Activated gamma-delta T cell (primary cell): Measurements from ENCODE around the gene TIGD1.
A peak's percentile ranks its signal among the peaks of the same experiment; 100 is the strongest.

ENCODE experiments used
- DNase-seq: peaks from one replicate; lab custom pipeline; 2025; lab: John Stamatoyannopoulos, UW

TIGD1 gene

DNA sequence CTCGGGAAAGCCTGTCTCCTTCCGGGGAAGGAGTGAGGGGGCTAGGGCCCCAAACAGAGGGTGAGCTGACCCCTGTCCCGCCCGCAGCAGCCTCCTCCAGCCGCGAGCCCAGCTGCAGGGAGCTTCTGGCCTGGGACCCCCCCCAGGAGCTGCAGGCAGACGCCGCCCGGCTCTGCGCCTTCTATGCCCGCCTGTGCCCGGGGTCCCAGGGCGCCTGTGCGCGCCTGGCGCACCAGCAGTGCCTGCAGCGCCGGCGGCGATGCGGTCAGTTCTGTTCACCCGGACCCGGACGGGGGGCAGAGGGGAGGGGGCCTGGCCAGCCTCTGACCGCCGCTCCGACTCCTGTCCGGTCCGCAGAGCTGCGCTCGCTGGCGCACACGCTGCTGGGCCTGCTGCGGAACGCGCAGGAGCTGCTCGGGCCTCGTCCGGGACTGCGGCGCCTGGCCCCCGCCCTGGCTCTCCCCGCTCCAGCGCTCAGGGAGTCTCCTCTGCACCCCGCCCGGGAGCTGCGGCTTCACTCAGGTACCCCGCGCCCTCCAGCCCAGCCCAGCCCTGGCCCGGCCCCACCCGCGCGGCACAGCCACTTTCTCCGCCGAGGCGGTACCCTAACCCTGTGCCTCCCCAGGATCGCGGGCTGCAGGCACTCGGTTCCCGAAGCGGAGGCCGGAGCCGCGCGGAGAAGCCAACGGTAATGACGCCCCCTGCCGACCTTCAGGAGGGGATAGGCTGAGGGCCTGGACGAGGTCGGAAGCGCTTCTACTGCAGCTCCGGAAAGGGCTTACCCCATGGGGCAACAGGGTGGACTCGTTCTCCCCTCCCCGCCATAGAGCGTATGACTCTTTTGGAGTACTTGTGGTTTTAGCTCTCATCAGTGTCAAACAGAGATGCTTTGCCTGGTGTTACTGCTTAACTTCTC, 26.4 kb downstream of the TIGD1 start:
- no peak for DNase-seq

DNA sequence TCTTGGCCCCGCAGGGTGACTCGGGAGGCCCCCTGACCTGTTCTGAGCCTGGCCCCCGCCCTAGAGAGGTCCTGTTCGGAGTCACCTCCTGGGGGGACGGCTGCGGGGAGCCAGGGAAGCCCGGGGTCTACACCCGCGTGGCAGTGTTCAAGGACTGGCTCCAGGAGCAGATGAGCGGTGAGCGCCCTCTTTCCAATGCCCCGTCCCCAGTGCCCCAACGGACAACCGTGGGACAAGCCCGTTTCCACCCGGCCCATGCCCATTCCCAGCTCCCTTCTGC, 27.0 kb downstream of the TIGD1 start:
- no peak for DNase-seq

DNA sequence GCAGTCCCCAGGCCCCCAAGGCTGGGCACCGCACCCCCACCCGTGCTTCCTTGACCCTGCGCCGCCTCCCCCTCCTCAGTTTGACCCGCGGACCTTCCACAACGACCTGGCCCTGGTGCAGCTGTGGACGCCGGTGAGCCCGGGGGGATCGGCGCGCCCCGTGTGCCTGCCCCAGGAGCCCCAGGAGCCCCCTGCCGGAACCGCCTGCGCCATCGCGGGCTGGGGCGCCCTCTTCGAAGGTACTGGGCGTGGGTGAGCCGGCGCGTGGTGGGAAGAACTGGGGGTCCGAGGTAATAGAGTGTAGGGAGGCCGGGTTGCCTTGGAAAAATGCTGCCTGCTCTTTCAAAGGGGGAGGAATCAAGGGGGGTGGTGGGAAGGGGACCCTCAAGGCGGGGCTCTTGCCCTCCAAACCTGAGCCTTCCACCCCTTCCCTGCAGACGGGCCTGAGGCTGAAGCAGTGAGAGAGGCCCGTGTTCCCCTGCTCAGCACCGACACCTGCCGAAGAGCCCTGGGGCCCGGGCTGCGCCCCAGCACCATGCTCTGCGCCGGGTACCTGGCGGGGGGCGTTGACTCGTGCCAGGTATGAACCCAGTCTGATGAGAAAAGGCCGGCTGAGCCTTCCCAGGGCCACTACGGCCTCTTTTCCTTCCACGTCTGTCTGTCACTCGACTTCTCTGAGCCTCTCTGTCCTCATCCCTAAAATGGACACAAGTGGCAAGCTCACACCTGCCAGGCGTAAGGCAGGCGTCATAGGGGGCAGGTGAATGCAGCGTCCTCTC, 27.5 kb downstream of the TIGD1 start:
- no peak for DNase-seq

DNA sequence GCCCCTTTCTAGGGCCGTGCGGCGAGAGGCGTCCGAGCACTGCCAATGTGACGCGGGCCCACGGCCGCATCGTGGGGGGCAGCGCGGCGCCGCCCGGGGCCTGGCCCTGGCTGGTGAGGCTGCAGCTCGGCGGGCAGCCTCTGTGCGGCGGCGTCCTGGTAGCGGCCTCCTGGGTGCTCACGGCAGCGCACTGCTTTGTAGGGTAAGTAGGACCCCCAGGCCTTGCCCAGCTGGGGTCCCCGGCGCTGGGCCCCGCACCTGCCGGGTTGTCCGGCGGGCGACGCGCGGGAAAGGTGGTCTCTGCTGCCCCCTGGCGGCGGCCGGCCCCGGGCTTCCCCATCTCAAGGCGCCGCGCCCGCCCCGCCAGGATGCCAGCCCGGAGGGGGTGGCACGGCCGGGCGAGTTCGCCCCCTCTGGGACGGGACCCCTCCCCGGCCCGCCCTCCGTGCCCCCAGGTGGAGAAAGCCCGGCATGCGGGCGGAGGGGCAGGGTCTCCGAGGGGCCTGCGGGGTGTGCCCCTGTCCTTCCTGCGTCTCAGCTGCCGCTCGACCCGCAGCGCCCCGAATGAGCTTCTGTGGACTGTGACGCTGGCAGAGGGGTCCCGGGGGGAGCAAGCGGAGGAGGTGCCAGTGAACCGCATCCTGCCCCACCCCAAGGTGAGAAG, 28.3 kb downstream of the TIGD1 start:
- DNase-seq, result peak; percentile 45

DNA sequence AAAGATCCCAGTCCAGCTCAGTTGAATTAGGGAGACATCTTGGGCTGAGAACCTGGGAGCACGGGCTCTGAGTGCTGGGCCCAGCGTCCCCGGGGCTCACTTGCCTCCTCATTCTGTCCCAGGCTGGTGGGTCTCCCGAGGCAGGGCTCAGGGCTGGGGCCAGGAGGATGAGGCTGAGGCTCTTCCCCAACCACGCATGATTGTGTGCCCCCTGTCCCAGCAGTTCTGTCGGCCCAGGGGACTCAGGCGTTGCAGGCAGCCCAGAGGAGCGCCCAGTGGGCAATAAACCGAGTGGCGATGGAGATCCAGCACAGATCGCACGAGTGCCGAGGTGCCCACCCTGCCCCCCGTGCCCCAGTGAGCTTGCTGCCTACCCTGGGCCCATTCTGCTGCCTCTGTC, 29.3 kb downstream of the TIGD1 start:
- DNase-seq, result no peak

DNA sequence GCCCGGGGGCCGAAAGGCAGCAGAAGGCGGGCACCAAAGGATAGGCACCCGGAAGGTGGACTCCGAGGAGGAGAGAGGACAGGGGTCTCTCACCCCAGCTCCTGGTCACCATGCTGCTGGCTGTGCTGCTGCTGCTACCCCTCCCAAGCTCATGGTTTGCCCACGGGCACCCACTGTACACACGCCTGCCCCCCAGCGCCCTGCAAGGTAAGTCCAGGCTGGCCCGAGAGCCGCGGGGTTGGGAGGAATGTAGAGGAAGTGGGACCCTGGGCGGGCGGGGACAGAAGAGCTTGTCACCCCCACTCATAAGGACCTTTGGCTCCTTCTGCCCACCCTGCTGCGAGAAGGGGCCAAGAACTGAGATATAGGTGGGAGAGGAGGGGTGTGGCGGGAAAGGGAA, 29.9 kb downstream of the TIGD1 start:
- DNase-seq, result no peak

DNA sequence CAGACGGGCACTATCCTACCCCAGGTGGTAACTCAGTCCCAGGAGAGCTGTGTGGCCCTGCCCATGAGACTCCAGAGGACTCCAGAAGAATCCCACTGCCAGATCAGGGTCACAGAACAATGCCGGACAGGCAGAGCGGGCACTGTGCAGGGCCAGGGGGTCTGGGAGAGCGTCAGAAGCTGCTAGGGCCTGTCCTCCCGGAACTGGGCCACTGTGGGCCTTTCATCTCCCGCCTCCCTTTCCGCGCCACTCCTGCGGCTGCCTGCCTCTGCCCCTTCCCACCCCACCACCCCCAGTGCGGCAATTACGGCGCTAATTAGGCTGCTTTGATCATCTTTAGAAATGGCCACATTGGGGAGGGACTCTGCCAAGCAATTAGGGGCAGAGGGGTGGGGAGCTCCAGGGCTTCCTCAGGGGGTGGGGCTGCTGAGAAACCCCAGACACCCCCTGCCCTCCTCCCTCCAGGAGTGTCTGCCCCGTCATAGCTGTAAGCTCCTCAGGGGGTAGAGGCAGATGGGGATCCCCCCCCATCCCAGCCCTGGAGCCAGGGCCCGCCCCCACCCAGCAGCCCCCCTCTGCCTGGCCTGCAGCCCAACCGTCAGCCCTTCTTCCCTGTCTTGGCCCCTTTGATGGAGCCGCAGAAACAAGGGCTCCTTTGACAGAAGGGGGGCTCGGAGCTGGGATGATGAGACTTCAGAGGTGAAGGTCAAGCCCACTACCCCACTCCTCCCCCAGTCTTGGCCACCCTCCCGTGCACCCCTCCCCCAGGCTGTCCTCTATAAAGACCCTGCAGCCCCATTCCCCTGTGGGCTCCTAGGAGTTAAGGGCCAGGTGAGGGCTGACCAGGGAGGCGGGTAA, 30.5 kb downstream of the TIGD1 start, which contains the start of gene PRSS56:
Gene PRSS56 (plus strand): TSS at position 808 of the 858 bp plus-strand sequence. CDS start 211 bp downstream, outside the sequence.
- DNase-seq, result no peak

DNA sequence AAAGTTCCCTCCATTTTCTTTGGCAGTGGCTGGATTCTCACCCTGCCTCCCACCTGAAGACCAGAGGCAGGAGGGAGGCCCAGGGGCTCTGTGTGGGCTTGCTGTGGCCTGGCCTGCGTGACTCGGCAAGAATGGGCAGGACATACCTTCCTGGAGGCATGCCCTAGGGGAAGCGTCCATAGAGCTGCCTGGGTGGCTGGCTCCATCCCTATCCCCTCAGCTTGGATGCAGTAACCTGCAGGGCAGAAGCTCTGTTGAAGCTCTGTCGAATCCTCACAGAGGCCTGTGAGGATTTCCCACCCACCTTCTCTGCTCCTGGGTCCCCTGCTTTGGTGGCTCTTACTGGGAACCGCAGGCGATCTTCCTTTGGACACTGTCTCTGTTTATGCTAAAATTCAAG, 31.5 kb downstream of the TIGD1 start:
- no peak for DNase-seq

DNA sequence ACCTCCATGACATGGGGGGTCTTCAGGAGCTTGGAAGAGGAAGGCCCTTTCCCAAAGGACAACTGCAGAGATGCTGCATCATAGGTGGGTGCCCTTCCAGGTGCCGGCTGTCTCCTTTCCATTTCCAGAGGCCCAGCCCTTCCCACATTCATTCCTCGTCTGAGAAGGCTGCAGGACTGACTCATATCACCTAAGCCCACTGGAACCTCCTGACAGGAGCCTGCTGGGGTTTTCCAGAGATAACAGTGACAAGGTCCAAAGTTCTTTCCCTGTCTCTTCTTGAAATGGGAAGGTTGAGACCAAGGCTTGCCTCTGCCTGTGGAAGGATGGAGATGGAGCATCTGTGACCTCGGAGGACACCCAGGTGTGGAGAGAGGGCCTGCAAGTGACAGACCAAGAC, 33.8 kb downstream of the TIGD1 start:
- DNase-seq, result no peak

DNA sequence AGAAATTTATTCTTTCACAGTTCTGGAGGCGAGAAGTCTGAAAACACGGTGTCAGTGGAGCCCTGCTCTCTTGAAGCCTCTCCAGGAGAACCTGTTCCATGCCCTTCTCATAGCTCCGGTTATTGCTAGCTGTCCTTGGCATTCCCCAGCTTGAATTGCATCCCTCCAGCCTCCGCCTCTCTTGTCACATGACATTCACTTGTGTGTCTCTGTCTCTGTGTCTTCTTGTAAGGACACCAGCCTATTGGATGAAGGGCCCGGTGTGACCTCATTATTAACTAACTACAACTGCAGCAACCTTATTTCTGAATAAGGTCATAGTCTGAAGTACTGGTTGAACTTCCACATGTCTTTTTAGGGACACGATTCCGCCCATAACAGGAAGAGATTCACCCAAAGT, 34.7 kb downstream of the TIGD1 start:
- DNase-seq, result no peak

DNA sequence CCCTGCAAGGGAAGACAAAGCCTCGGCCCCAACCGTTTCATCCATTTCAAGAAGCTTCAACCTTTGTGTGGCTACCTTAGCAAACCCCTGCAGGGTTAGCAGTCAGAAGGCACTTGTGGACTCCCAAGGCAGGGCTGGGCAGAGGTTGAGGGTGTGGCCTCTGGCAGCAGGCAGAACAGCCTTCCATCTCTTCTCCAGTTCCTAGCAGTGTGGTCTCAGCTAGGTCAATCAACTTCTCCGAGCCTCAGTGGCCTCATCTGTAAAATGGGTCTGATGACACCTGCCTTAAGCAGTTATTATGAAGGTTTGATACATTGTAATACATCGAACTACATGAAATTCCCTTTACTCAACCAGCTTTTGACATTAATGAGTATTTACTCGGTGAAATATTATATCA, 37.0 kb downstream of the TIGD1 start:
- DNase-seq, result no peak

DNA sequence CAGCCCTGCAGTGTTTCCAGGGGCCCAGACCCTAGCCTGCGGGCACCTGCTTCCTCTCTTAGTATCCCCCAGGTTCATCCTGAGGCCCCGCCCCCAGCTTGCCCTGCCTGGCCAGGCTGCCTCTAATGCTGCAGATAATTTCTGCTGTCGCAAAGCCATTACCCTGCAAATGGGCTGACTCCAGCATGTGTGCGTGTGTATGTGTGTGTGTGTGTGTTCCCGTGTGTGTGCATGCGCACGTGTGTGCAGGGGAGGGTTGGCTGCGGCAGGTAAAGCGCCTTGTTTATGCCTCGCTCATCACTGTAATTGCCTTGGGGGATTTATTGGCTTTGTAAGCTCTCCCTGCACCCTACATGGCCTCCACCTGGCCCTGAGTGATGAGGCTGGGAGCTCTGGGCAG, 37.8 kb downstream of the TIGD1 start:
- no peak for DNase-seq

DNA sequence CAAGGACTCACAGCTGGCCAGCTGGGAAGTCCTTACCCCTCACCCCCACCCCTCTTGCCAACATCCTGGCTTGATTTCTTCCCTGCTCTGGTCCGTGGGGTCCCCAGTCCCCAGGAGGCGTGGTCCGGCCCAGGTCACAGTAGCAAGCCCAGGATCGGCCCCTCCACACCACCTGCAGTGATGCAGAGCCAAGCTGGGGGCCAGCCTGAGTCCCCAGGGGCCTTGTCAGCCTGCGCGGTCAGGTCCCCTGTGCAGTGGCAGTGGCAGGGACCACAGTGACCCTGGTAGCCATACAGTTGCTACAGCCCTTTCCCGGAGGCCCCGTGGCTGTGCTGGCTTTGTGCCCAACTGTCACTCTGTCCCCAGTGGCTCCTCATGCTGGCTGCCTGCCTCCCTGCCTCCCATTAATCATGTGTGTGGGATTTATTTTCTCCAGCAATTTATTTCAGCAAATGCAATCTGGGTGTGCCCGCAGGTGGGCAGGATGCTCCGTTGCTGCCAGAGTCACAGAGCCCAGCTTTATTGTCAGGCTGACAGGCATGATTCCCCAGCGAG, 38.9 kb downstream of the TIGD1 start:
- no peak for DNase-seq

DNA sequence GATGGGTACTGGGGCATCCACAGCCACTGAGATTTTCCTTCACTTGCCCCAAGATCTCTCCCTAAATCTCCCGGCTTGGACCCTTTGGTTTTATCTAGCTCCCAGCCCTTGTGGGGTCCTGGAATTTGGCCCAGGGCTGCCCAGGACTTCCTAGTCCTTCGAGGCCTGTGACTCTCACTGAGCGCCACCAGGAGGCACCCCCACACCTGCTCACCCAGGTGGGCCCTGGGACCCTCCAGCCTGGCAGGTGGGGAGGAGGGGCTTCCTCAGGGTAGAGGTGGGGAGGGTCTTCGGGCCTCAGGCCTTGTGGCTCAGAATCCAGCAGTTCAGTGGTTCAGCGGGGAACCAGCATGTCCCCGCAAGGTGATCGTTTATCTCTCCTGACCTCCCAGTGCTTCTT, 42.1 kb downstream of the TIGD1 start:
- DNase-seq, result no peak

DNA sequence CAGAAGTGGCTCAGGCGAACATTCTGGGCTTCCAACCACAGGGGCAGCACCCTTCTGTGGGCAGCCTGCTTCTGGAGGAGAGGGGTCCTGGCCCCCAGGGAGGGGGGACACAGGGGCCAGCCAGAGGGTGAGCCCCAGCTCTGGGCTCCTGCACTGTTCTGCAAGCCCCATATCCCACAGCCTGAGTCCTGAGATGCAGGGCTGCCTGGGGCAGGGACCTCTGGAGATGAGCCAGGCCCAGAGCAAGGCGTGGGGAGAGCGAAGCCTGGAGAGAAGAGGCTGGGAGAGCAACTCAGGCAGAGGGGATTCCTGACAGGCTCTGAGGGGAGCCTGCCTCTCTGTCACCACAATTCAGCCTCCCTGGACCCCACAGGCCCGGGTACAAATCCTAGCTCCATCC, 43.6 kb downstream of the TIGD1 start:
- no peak for DNase-seq

DNA sequence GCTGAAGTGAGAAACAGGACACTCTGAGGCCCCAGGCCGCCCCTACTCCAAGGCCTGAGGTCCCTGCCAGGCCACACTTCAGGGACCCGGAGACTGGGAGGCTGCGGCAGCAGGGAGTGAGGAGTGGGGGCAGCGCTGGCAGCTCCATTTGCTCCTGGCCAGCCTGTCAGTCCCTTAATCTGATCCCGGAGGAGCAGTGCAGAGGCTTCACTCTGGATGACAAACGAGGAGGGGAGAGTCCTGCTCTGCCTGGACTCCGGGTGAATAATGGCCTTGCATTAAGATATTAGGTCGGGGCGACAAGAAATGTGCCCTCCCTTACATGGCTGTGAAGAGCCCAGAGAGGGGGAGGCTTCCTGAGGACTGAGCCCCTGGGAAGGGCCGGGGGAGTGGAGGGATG, 44.5 kb downstream of the TIGD1 start:
- no peak for DNase-seq

DNA sequence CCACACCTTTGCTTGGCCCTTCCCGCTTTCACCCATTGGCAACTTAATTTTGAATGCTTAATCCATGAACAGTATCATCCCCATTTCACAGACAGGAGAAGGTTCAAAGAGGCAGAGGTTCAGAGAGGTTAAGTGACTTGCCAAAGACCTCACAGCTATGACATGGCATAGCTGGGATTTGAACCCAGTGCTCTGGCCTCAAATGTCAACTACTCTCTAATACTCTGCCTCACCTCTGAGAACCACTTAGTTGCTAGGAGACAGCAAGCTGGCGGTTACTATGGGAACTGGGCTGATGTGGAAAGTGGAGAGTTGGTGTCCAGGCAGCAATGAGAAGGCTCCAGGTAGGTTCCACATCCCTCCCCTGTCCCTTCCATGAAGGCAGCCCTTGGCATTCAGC, 45.9 kb downstream of the TIGD1 start:
- no peak for DNase-seq

DNA sequence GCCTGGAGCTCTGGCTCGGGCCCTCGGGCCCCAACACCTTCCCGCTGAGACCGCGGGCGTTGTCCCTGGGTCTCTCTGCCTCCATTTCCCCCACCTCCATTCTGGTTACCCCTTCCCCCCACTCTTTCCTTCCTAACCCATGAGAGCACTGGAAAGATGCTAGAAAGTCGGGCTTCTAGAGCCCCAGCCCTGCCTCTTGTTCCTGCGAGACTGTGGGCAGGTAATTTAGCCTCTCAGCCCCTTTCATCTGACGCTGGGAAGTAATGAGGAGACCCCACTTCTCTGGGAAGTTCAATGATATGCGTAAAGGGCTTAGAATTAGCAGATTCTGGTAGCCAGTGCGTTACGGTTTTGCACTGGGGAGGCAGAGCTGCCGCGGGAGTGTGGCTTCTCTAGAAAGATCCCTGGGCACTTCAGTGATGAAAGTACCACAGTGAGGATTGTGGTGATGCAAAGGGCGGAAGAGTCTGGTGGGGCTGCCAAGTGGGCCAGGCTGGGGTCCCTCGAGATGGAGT, 46.5 kb downstream of the TIGD1 start:
- DNase-seq, result no peak

DNA sequence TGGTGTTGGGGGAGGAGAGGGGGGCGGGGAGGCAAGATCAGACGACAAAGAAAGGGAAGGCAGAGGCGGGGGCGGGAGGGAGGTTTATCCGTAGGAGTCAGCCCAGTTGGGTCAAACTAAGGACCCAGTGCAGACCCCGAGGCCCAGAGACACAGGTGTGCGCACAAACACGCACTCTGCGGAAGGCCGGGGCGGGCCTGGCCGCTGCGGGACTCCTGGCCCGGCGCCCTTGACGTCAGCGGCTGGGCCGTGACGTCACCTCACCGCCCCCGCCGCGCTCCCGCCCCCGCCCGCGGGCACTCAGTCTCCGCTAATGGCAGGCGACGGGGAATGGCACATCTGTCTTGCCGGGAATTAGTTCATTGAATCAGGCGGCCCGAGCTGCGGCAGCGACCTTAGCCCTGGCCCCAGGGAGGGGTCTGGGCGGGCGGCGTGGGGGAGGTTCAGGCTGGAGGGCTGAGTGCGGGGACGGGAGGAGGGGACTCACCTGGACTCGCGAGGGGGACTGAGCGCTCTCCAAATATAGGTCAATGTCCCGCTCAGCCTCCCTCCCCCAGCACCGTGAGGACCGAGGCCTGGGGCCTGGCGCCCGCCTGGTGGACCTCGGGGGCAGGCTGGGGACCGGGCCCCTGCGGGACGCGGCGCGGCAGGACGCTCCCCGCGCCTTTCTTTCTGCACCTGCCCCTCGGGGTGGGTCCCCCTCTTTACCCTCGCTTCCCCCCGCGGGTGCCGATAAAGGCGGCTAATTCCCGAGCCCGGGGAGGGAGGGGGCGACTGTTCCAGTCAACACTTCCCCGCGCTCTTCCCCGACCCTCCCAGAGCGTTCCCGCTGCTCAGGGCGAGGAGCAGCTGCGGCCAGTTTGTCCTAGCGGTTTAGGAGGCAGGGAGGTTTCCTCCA, 47.2 kb downstream of the TIGD1 start:
- DNase-seq, result peak; percentile 26

DNA sequence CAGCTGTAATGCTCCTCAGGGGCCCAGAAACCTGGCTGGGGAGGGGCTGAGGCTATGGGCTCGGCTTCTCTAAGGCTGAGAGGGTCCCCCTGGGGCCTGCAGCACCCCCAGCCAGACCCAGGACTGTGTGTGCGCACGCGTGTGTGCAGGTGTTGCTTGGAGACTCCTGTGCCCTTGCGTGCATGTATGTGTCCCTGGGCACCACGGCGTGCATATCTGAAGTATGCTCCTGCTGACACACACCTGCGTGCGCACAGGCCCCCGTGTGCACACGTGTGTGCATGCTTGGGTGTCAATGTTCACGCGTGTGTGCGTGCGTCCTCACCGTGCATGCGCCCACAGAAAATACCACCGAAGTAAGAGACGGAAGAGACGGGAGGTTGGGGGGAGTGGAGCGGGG, 47.8 kb downstream of the TIGD1 start:
- no peak for DNase-seq
